ENCODE measurements around the gene TMEM178B. TPM values are rescaled to one million over a fixed set of nuclear protein-coding genes. Genes with fewer than 3 reads are reported as not detected.

The TMEM178B gene
- total RNA-seq, 2 donors from 2014 or later, result 1.7 to 4.1 TPM

- Histone ChIP-seq H3K9me3 (ENCODE audit: control insufficient read depth, low read length) (no peaks in the 10 kb centered on the region), H3K27me3 (ENCODE audit: control insufficient read depth, insufficient read depth, low read length, poor library complexity, severe bottlenecking) (no peaks in the 10 kb centered on the region), H3K27ac (ENCODE audit: low read depth, low read length) (no peak overlapping the region), H3K9ac (ENCODE audit: extremely low read depth, low read length, poor library complexity, severe bottlenecking) (no peak overlapping the region), H3K36me3 (ENCODE audit: control insufficient read depth, insufficient read depth, low read length) (no peaks in the 10 kb centered on the region), H3K4me3 (ENCODE audit: low read length) (no peak overlapping the region), H3K4me1 (ENCODE audit: control insufficient read depth, insufficient read depth, low read length) (no peaks in the 10 kb centered on the region)
- Mint-ChIP-seq H3K27ac (no peak overlapping the region), H3K36me3 (ENCODE audit: low read depth) (no peaks in the 10 kb centered on the region), H3K4me1 (no peaks in the 10 kb centered on the region), H3K27me3 (ENCODE audit: insufficient read depth) (no peaks in the 10 kb centered on the region), H3K4me3 (no peak overlapping the region), H3K9me3 (no peaks in the 10 kb centered on the region)
- no peak for DNase-seq
- no peak for TF ChIP-seq CTCF (conservative IDR thresholded peaks at IDR 0.05)
- 85 to 95% methylated on average over 3 of the region's 3 CpGs for WGBS, 2 experiments (ENCODE audit: insufficient coverage in 1 of 2, insufficient read length in 1 of 2)
These were observed 228.8 kb downstream of the TMEM178B start for GRCh38 chr7:141302617-141303016.

GRCh38 chr7:141304291-141304690 lies 230.4 kb downstream of the TMEM178B start:
- no peaks in the 10 kb centered on the region for H3K4me1 Mint-ChIP-seq
- Histone ChIP-seq H3K27ac (ENCODE audit: low read depth, low read length) (no peak overlapping the region), H3K9ac (ENCODE audit: extremely low read depth, low read length, poor library complexity, severe bottlenecking) (no peak overlapping the region), H3K27me3 (ENCODE audit: control insufficient read depth, insufficient read depth, low read length, poor library complexity, severe bottlenecking) (no peaks in the 10 kb centered on the region), H3K4me3 (ENCODE audit: low read length) (no peak overlapping the region), H3K36me3 (ENCODE audit: control insufficient read depth, insufficient read depth, low read length) (no peaks in the 10 kb centered on the region), H3K9me3 (ENCODE audit: control insufficient read depth, low read length) (no peaks in the 10 kb centered on the region), H3K4me1 (ENCODE audit: control insufficient read depth, insufficient read depth, low read length) (no peaks in the 10 kb centered on the region)
- no peak overlapping the region for H3K27ac Mint-ChIP-seq
- no peak for TF ChIP-seq CTCF (conservative IDR thresholded peaks at IDR 0.05)
- no peak for DNase-seq
- no peaks in the 10 kb centered on the region for H3K9me3 Mint-ChIP-seq
- no peaks in the 10 kb centered on the region for H3K27me3 Mint-ChIP-seq (ENCODE audit: insufficient read depth)
- no peak overlapping the region for H3K4me3 Mint-ChIP-seq
- no peaks in the 10 kb centered on the region for H3K36me3 Mint-ChIP-seq (ENCODE audit: low read depth)
- 89 to 100% methylated on average over 1 to 2 of the region's 2 CpGs for WGBS, 2 experiments (ENCODE audit: insufficient coverage in 1 of 2, insufficient read length in 1 of 2)

- Histone ChIP-seq H3K36me3 (ENCODE audit: control insufficient read depth, insufficient read depth, low read length) (no peaks in the 10 kb centered on the region), H3K9ac (ENCODE audit: extremely low read depth, low read length, poor library complexity, severe bottlenecking) (no peak overlapping the region), H3K27me3 (ENCODE audit: control insufficient read depth, insufficient read depth, low read length, poor library complexity, severe bottlenecking) (no peaks in the 10 kb centered on the region), H3K9me3 (ENCODE audit: control insufficient read depth, low read length) (no peaks in the 10 kb centered on the region), H3K4me1 (ENCODE audit: control insufficient read depth, insufficient read depth, low read length) (no peaks in the 10 kb centered on the region), H3K4me3 (ENCODE audit: low read length) (no peak overlapping the region), H3K27ac (ENCODE audit: low read depth, low read length) (no peak overlapping the region)
- Mint-ChIP-seq H3K27me3 (ENCODE audit: insufficient read depth) (no peaks in the 10 kb centered on the region), H3K9me3 (no peaks in the 10 kb centered on the region), H3K36me3 (ENCODE audit: low read depth) (no peaks in the 10 kb centered on the region), H3K4me1 (no peaks in the 10 kb centered on the region), H3K27ac (no peak overlapping the region), H3K4me3 (no peak overlapping the region)
- no peak for TF ChIP-seq CTCF (conservative IDR thresholded peaks at IDR 0.05)
- DNase-seq, result no peak
- 87 to 97% methylated on average over 3 to 4 of the region's 4 CpGs for WGBS, 2 experiments (ENCODE audit: insufficient coverage in 1 of 2, insufficient read length in 1 of 2)
These were observed 232.2 kb downstream of the TMEM178B start for GRCh38 chr7:141306081-141306480.
